Central memory CD8-positive, alpha-beta T cell (primary cell): ENCODE results near the gene KLHL17.

Source experiments
- ATAC-seq: fragments of 150-1000 bp; cut with Tn5 transposase; replicated peaks from 2 replicates; pipeline ENCODE4 v1.10.0; 2022; ENCODE audit warnings: mild to moderate bottlenecking, moderate FRiP score, moderate number of reproducible peaks; ENCODE audit not compliant: poor library complexity, severe bottlenecking; ENCODE audit errors: extremely low read depth
- DNase-seq, 2 donors: peaks; one replicate each; pipeline ENCODE4 v3.0.0; 2021; ENCODE audit warnings: low spot score in 2 of 2
- H3K27ac Mint-ChIP-seq: one replicate; pipeline ENCODE4 v1.8.0; 2022; ENCODE audit warnings: low read depth, mild to moderate bottlenecking, moderate library complexity, mixed read lengths
- H3K27me3 Mint-ChIP-seq: one replicate; pipeline ENCODE4 v1.8.0; 2022; ENCODE audit warnings: mixed read lengths
- H3K36me3 Mint-ChIP-seq: one replicate; pipeline ENCODE4 v1.8.0; 2022; ENCODE audit warnings: mild to moderate bottlenecking, moderate library complexity, mixed read lengths; ENCODE audit not compliant: insufficient read depth
- H3K4me1 Mint-ChIP-seq: one replicate; pipeline ENCODE4 v1.8.0; 2022; ENCODE audit warnings: mixed read lengths
- H3K4me3 Mint-ChIP-seq: one replicate; pipeline ENCODE4 v1.8.0; 2022; ENCODE audit warnings: mild to moderate bottlenecking, moderate library complexity, mixed read lengths
- H3K9me3 Mint-ChIP-seq: one replicate; pipeline ENCODE4 v1.8.0; 2022; ENCODE audit warnings: mixed read lengths

KLHL17 gene

DNA sequence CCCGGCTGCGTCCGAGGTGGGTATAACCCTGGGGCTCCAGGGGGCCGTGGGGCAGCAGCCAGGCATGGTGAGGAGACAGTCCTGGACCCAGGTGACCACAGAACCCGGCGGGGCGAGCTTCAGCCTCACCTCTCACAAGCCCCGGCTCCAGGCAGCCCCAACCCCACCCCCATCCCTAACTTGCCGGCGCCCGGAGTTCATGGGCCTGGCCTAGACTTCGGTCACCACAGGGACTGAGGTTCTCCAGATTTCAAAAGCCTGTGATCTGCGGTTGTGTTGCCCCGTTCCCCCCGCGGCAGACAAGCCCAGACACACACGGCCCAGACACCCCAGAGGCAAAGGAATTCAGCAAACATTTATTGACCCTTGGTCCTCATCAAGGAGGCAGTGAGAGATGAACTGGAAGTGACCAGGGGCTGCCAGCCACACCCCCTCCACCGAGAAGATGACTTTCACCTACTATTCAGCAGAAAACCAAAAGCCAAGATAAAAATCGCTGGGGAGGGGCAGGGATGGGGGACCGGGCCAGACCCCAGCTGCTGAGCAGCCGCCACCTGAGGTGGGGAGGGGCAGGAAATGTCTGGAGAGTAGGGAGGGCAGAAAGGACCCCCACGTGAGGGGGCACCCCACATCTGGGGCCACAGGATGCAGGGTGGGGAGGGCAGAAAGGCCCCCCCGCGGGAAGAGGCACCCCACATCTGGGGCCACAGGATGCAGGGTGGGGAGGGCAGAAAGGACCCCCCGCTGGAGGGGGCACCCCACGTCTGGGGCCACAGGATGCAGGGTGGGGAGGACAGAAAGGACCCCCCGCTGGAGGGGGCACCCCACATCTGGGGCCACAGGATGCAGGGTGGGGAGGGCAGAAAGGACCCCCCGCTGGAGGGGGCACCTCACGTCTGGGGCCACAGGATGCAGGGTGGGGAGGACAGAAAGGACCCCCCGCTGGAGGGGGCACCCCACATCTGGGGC is 35.6 kb downstream of the KLHL17 start:
- peaks cover 61% of the 10 kb centered on the region for H3K27me3 Mint-ChIP-seq
- no peak overlapping the region for H3K27ac Mint-ChIP-seq
- H3K4me1 Mint-ChIP-seq: peaks cover 11% of the 10 kb centered on the region
- DNase-seq (no peak), ATAC-seq (no peak)
- peaks cover 7% of the 10 kb centered on the region for H3K36me3 Mint-ChIP-seq
- no peak overlapping the region for H3K4me3 Mint-ChIP-seq
- H3K9me3 Mint-ChIP-seq: no peaks in the 10 kb centered on the region

GRCh38 chr1:996851-997712 is 36.7 kb downstream of the KLHL17 start:
- H3K9me3 Mint-ChIP-seq: no peaks in the 10 kb centered on the region
- DNase-seq: no peak
- no peak overlapping the region for H3K4me3 Mint-ChIP-seq
- H3K27me3 Mint-ChIP-seq: peaks cover 53% of the 10 kb centered on the region
- H3K4me1 Mint-ChIP-seq: peaks cover 13% of the 10 kb centered on the region
- ATAC-seq: no peak
- no peak overlapping the region for H3K27ac Mint-ChIP-seq
- H3K36me3 Mint-ChIP-seq: peaks cover 7% of the 10 kb centered on the region

GRCh38 chr1:997713-997992 is 37.3 kb downstream of the KLHL17 start:
- H3K27ac Mint-ChIP-seq: no peak overlapping the region
- peaks cover 7% of the 10 kb centered on the region for H3K36me3 Mint-ChIP-seq
- H3K4me3 Mint-ChIP-seq: no peak overlapping the region
- ATAC-seq (no peak), DNase-seq (no peak)
- no peaks in the 10 kb centered on the region for H3K9me3 Mint-ChIP-seq
- peaks cover 47% of the 10 kb centered on the region for H3K27me3 Mint-ChIP-seq
- peaks cover 13% of the 10 kb centered on the region for H3K4me1 Mint-ChIP-seq

DNA sequence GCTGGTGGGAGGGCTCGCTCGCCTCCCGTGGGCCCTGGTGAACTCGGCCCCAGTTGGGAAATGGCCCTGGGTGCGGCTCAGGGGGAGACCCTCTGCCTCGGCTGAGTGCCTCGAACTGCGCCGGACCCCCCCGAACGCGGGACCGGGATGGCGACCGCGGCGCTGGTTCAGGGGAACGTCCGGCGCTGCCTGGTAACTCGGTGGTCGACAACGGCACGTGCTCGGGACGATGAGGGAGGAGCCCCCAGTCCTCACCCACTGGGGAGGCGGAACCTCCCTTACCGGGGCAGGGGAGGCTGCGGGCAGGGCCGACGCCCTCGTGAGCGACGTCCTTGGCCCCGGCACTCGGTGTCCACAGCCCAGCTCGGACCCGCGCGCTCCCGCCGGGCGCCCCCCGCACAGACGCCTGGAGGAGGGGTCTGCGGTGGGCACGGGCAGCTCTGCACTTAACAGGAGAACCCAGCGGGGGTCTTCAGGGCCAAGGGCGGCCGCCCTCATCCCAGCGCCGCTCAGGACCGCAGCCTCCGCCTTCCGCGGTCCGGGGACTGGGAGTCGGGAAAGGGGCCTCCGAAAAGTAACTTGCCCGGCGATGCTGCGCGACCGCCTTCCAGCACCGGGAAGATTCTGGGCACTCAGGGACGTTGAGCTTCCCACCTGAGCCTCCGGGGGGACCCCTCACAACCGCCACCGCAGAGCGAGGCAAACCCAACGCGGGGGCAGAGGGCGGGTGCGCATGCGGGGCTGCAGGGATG is 37.8 kb downstream of the KLHL17 start:
- DNase-seq: no peak
- Mint-ChIP-seq H3K4me3 (no peak overlapping the region), H3K27me3 (peaks cover 47% of the 10 kb centered on the region), H3K27ac (no peak overlapping the region), H3K9me3 (no peaks in the 10 kb centered on the region), H3K36me3 (peaks cover 7% of the 10 kb centered on the region), H3K4me1 (peaks cover 13% of the 10 kb centered on the region)
- ATAC-seq: no peak

DNA sequence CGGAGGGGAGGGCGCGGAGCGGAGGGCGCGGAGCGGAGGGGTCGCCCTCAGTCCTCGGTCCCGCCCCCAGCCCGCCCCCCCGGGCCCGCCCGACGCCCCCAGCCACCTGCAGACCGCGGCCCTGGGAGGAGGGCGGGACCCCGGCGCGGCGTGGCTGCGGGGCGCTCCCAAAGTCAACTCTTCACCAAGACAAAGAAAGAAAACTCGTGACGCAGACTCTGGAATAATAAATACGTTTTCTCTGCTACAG is 38.3 kb downstream of the KLHL17 start:
- H3K4me3 Mint-ChIP-seq: no peak overlapping the region
- peaks cover 7% of the 10 kb centered on the region for H3K36me3 Mint-ChIP-seq

GRCh38 chr1:998995-999724 is 38.8 kb downstream of the KLHL17 start:
- Mint-ChIP-seq H3K9me3 (no peaks in the 10 kb centered on the region), H3K27me3 (peaks cover 51% of the 10 kb centered on the region), H3K27ac (no peak overlapping the region), H3K4me3 (peak overlapping the region; percentile 11), H3K4me1 (peaks cover 13% of the 10 kb centered on the region), H3K36me3 (peaks cover 7% of the 10 kb centered on the region)
- ATAC-seq (no peak), DNase-seq (no peak)

More for the DNA sequence above, 38.3 kb downstream of the KLHL17 start:
- DNase-seq (no peak), ATAC-seq (no peak)
- Mint-ChIP-seq H3K27ac (no peak overlapping the region), H3K4me1 (peaks cover 13% of the 10 kb centered on the region), H3K27me3 (peaks cover 46% of the 10 kb centered on the region), H3K9me3 (no peaks in the 10 kb centered on the region)

DNA sequence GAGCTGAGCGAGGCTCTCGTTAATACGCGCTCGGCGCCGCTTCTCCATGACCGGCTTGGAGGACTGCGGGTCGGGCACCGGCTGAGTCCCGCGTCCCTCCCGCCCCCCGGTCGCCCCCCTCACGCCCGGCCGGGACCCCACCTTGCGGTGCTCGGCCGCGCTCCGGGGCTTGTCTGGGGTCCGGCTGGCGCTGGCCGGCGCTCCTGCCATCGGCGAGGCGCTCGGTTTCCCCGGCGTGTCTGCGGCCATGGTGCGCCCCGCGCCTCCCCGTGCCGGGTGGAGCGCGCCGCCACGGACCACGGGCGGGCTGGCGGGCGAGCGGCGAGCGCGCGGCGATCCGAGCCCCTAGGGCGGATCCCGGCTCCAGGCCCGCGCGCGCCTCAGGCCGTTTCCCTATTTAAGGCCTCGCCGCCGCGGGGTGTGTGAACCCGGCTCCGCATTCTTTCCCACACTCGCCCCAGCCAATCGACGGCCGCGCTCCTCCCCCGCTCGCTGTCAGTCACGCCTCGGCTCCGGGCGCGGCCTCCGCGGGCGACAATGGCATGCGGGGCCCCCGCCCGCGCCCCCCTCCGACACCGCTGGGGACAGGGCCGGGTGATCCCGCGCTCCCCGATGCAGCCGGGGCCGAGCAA is 39.5 kb downstream of the KLHL17 start, which contains the start of gene HES4:
HES4 (minus strand) TSS at position 373 of the 632 bp plus-strand sequence; CDS start at position 249, 124 bp downstream.
- H3K4me3 Mint-ChIP-seq: peak within 1 kb of the TSS; percentile 72
- DNase-seq (no peak), ATAC-seq (peak; percentile 37)
- peaks cover 53% of the 10 kb centered on the region for H3K27me3 Mint-ChIP-seq
- H3K36me3 Mint-ChIP-seq: peaks cover 7% of the 10 kb centered on the region
- peak within 1 kb of the TSS; percentile 79 for H3K27ac Mint-ChIP-seq
- peaks cover 16% of the 10 kb centered on the region for H3K4me1 Mint-ChIP-seq
- no peaks in the 10 kb centered on the region for H3K9me3 Mint-ChIP-seq

GRCh38 chr1:1000357-1001056 is 40.1 kb downstream of the KLHL17 start:
- peak; percentile 71 for DNase-seq
- peaks cover 53% of the 10 kb centered on the region for H3K27me3 Mint-ChIP-seq
- H3K4me3 Mint-ChIP-seq: peak overlapping the region; percentile 72
- peak overlapping the region; percentile 79 for H3K27ac Mint-ChIP-seq
- peak; percentile 46 for ATAC-seq
- peaks cover 22% of the 10 kb centered on the region for H3K4me1 Mint-ChIP-seq
- no peaks in the 10 kb centered on the region for H3K9me3 Mint-ChIP-seq
- H3K36me3 Mint-ChIP-seq: peaks cover 7% of the 10 kb centered on the region

DNA sequence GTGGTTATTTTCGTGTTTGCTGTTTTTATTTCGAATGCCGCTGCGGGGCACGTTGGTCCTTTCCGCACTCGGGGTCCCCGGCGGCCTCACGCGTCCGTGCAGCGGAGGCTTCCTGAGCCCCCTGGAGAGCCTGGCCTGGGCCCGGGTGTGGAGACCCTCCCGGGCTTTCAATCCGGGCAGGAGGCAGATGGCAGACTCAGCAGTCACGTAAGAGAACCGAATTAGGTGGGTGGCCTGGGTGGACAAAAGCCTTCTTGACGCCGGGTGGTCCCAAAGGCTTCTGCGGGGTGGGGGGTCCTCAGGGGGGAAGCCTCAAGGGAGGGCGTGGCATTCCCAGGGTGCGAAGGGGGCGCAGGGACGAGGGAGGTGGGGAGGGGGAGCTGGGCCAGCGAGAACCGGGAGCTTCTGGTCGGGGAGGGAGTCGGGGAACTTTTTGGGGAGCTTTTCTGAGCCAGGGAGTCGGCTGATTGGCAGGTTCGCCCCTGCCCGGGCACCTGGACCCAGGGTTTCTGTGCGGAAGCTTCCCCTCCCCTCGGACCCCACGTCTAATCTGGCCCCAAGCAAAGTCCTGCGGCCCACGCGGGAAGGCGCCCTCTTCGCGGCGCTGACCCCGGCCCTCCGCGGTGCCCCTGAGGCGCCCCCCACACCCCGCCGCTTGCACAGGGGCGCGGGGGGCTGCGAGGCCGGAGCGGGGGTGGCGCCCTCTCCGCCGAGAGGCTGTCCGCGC is 40.8 kb downstream of the KLHL17 start:
- H3K4me1 Mint-ChIP-seq: peaks cover 15% of the 10 kb centered on the region
- no peak for DNase-seq
- ATAC-seq: no peak
- H3K9me3 Mint-ChIP-seq: no peaks in the 10 kb centered on the region
- peaks cover 53% of the 10 kb centered on the region for H3K27me3 Mint-ChIP-seq
- peaks cover 4% of the 10 kb centered on the region for H3K36me3 Mint-ChIP-seq
- H3K4me3 Mint-ChIP-seq: peak overlapping the region; percentile 72
- peak overlapping the region; percentile 79 for H3K27ac Mint-ChIP-seq

- peaks cover 62% of the 10 kb centered on the region for H3K27me3 Mint-ChIP-seq
- H3K9me3 Mint-ChIP-seq: no peaks in the 10 kb centered on the region
- no peak overlapping the region for H3K27ac Mint-ChIP-seq
- no peak overlapping the region for H3K4me3 Mint-ChIP-seq
- H3K4me1 Mint-ChIP-seq: peaks cover 15% of the 10 kb centered on the region
- DNase-seq: no peak
- no peak for ATAC-seq
- H3K36me3 Mint-ChIP-seq: peaks cover 4% of the 10 kb centered on the region
These were observed 43.4 kb downstream of the KLHL17 start for GRCh38 chr1:1003618-1004419.
